Liver (tissue), 9 donors: Measurements from ENCODE around the gene ASPSCR1. TPM values are rescaled to one million over a fixed set of nuclear protein-coding genes. Genes with fewer than 3 reads are reported as not detected.

ENCODE experiments used
- DNase-seq: peaks from one replicate; pipeline ENCODE4 v3.0.0-alpha.2; 2017; ENCODE audit warnings: low spot score
- H3K27ac ChIP-seq, 2 donors: one replicate each; pipeline ENCODE4 v1.7.0; 2013; ENCODE audit warnings: inconsistent platforms in 2 of 2, low read length in 2 of 2, control low read depth in 1 of 2, low read depth in 1 of 2, mild to moderate bottlenecking in 1 of 2
- H3K27me3 ChIP-seq, 4 donors: one replicate each; pipeline versions ENCODE4 v1.6.1 to v1.7.0; 2013; ENCODE audit warnings: low read length in 3 of 4, inconsistent platforms in 1 of 4, mild to moderate bottlenecking in 1 of 4, moderate library complexity in 1 of 4; ENCODE audit not compliant: control insufficient read depth in 4 of 4, insufficient read depth in 4 of 4
- H3K36me3 ChIP-seq, 4 donors: one replicate each; pipeline versions ENCODE4 v1.6.1 to v1.7.0; 2013; ENCODE audit warnings: low read length in 3 of 4, mild to moderate bottlenecking in 3 of 4, low read depth in 1 of 4, moderate library complexity in 1 of 4; ENCODE audit not compliant: control insufficient read depth in 4 of 4, insufficient read depth in 3 of 4
- H3K4me1 ChIP-seq, 4 donors: one replicate each; pipeline versions ENCODE4 v1.6.1 to v1.7.0; 2013; ENCODE audit warnings: low read length in 3 of 4, mild to moderate bottlenecking in 3 of 4, moderate library complexity in 1 of 4; ENCODE audit not compliant: control insufficient read depth in 4 of 4, insufficient read depth in 4 of 4
- H3K4me3 ChIP-seq, 3 donors: one replicate each; pipeline versions ENCODE4 v1.6.1 to v1.7.0; 2013; ENCODE audit warnings: low read length in 3 of 3, control low read depth in 1 of 3, low read depth in 1 of 3, mild to moderate bottlenecking in 1 of 3
- H3K9ac ChIP-seq, 2 donors: one replicate each; pipeline ENCODE4 v1.7.0; 2013; ENCODE audit warnings: low read length in 2 of 2, mild to moderate bottlenecking in 2 of 2, moderate library complexity in 2 of 2, control low read depth in 1 of 2, low read depth in 1 of 2
- H3K9me3 ChIP-seq, 4 donors: one replicate each; pipeline versions ENCODE4 v1.6.1 to v1.7.0; 2013; ENCODE audit warnings: low read length in 3 of 4; ENCODE audit not compliant: control insufficient read depth in 4 of 4
- ATF3 ChIP-seq: IDR thresholded peaks from 2 replicates; pipeline ENCODE4 v1.6.1; 2016; ENCODE audit warnings: antibody characterized with exemption
- CTCF ChIP-seq: fragments of 150-350 bp; IDR thresholded peaks from 2 replicates; pipeline ENCODE4 v1.5.1; 2017; ENCODE audit warnings: improper control_type of control experiment, low read depth, low read length; ENCODE audit not compliant: missing input control
- EGR1 ChIP-seq, 2 donors: IDR thresholded peaks; 2 replicates each; pipeline ENCODE4 v1.6.1; 2016 to 2018; ENCODE audit warnings: antibody characterized with exemption in 2 of 2, low read depth in 2 of 2
- FOXA1 ChIP-seq: IDR thresholded peaks from 2 replicates; pipeline ENCODE4 v1.6.1; 2016; ENCODE audit warnings: antibody characterized with exemption
- FOXA2 ChIP-seq: IDR thresholded peaks from 2 replicates; pipeline ENCODE4 v1.6.1; 2016; ENCODE audit warnings: antibody characterized with exemption
- GABPA ChIP-seq, 2 donors: IDR thresholded peaks in 1 of 2; conservative IDR thresholded peaks in 1 of 2; 2 replicates each; pipeline ENCODE4 v1.6.1; 2016; ENCODE audit warnings: antibody characterized with exemption in 2 of 2, mild to moderate bottlenecking in 1 of 2, moderate library complexity in 1 of 2
- HNF4A ChIP-seq, 2 donors: conservative IDR thresholded peaks; 2 replicates each; pipeline ENCODE4 v1.6.1; 2016; ENCODE audit warnings: antibody characterized with exemption in 2 of 2, mild to moderate bottlenecking in 2 of 2
- HNF4G ChIP-seq: IDR thresholded peaks from 2 replicates; pipeline ENCODE4 v1.6.1; 2016; ENCODE audit warnings: antibody characterized with exemption
- JUND ChIP-seq, 2 donors: IDR thresholded peaks; 2 replicates each; pipeline ENCODE4 v1.6.1; 2016; ENCODE audit warnings: antibody characterized with exemption in 2 of 2
- MAX ChIP-seq: IDR thresholded peaks from 2 replicates; pipeline ENCODE4 v1.6.1; 2016; ENCODE audit warnings: antibody characterized with exemption
- NR2F2 ChIP-seq: IDR thresholded peaks from 2 replicates; pipeline ENCODE4 v1.6.1; 2016; ENCODE audit warnings: antibody characterized with exemption
- RAD21 ChIP-seq, 2 donors: IDR thresholded peaks; 2 replicates each; pipeline ENCODE4 v1.6.1; 2016; ENCODE audit warnings: antibody characterized with exemption in 2 of 2, mild to moderate bottlenecking in 2 of 2
- REST ChIP-seq: IDR thresholded peaks from 2 replicates; pipeline ENCODE4 v1.6.1; 2016; ENCODE audit warnings: antibody characterized with exemption, mild to moderate bottlenecking
- RXRA ChIP-seq, 2 donors: IDR thresholded peaks; 2 replicates each; pipeline ENCODE4 v1.6.1; 2017 to 2018; ENCODE audit warnings: antibody characterized with exemption in 2 of 2, mild to moderate bottlenecking in 1 of 2
- SP1 ChIP-seq: IDR thresholded peaks from 2 replicates; pipeline ENCODE4 v1.6.1; 2018; ENCODE audit warnings: antibody characterized with exemption, mild to moderate bottlenecking
- TAF1 ChIP-seq: conservative IDR thresholded peaks from 2 replicates; pipeline ENCODE4 v1.6.1; 2016; ENCODE audit warnings: antibody characterized with exemption, mild to moderate bottlenecking
- YY1 ChIP-seq: IDR thresholded peaks from 2 replicates; pipeline ENCODE4 v1.6.1; 2016; ENCODE audit warnings: antibody characterized with exemption, mild to moderate bottlenecking
- ZBTB33 ChIP-seq: IDR thresholded peaks from 2 replicates; pipeline ENCODE4 v1.6.1; 2016; ENCODE audit warnings: antibody characterized with exemption
- WGBS: extraction: QIAGEN DNeasy Blood & Tissue Kit; methylation state at CpG from one replicate; pipeline ENCODE4 v1.1.7; 2013; 5-methylcytosine and 5-hydroxymethylcytosine counted together
- polyA plus RNA-seq, 2 donors: library from polyadenylated mRNA; stranded (reverse) in 1 of 2; unstranded in 1 of 2; fragments of 200-250 nt in 1 of 2; fragments of >200 nt in 1 of 2; fragmentation: Nextera tagmentation in 1 of 2; extraction: Ambion mirVana in 1 of 2; gene quantifications; one replicate each; pipeline versions ENCODE4 v1.2.1 to v1.2.3, GENCODE V29; 2013 to 2015
- total RNA-seq, 2 donors: library from RNA; depleted of rRNA; stranded (reverse); fragments of >200 nt; gene quantifications; one replicate each; pipeline ENCODE4 v1.2.3, GENCODE V29; 2014
- donor health status: healthy.
- donor health status: healthy.
- donor health status: healthy.
- donor health status: healthy.
- donor health status: healthy.

The ASPSCR1 gene
- total and polyA plus RNA-seq, 4 donors: 17.8 to 26.2 (median 20.4) TPM

GRCh38 chr17:82017612-82018151, 40.3 kb downstream of the ASPSCR1 start:
- TF ChIP-seq HNF4A (conservative IDR thresholded peaks at IDR 0.05) (no peak), YY1 (no peak), ATF3 (no peak), REST (no peak), ZBTB33 (no peak), RAD21 (IDR thresholded peaks at IDR 0.05) (no peak), EGR1 (IDR thresholded peaks at IDR 0.05; ENCODE audit: low read depth in 2 of 2) (no peak), MAX (no peak), CTCF (no peak), RXRA (IDR thresholded peaks at IDR 0.05) (no peak), TAF1 (no peak), SP1 (no peak), FOXA1 (no peak), GABPA (IDR thresholded peaks at IDR 0.05 in 1 of 2, conservative IDR thresholded peaks at IDR 0.05 in 1 of 2) (no peak), JUND (IDR thresholded peaks at IDR 0.05) (no peak), FOXA2 (no peak), HNF4G (no peak), NR2F2 (no peak)
- no peaks in the 10 kb centered on the region for H3K9me3 ChIP-seq
- H3K4me1 ChIP-seq: peaks cover 5 to 34% (median 23%) of the 10 kb centered on the region in 4 donors
- H3K36me3 ChIP-seq: peaks cover 0 to 2% (median 0%) of the 10 kb centered on the region in 4 donors
- DNase-seq: no peak
- H3K27ac ChIP-seq: no peak overlapping the region
- no peak overlapping the region for H3K4me3 ChIP-seq
- H3K27me3 ChIP-seq: no peaks in the 10 kb centered on the region
- no peak overlapping the region for H3K9ac ChIP-seq
- WGBS: 85% methylated on average over 13 of the region's 13 CpGs
